H1 (cell line): Measurements from ENCODE around the gene ABHD11. TPM values are rescaled to one million over a fixed set of nuclear protein-coding genes. Genes with fewer than 3 reads are reported as not detected.
A peak's percentile ranks its signal among the peaks of the same experiment; 100 is the strongest.

ENCODE experiments used
- CTCF ChIA-PET: fragments of 300-600 bp; sonication (Branson Sonifier 250); formaldehyde crosslinking; loops from one replicate; lab custom pipeline; 2021; ENCODE audit not compliant: partially characterized antibody; lab: Charles Lee
- POLR2A ChIA-PET: fragments of 300-600 bp; sonication (Branson Sonifier 250); formaldehyde crosslinking; loops from one replicate; lab custom pipeline; 2021; ENCODE audit warnings: inconsistent platforms; ENCODE audit not compliant: partially characterized antibody; lab: Charles Lee
- DNase-seq, 2 experiments: peaks; one replicate each; pipeline versions ENCODE4 v3.0.0 to v3.0.0-alpha.2; 2010 to 2022; ENCODE audit warnings: low spot score in 2 of 2, low read depth in 1 of 2, mixed read lengths in 1 of 2
- FAIRE-seq: peaks from 2 replicates; lab custom pipeline; 2011; peaks lifted over from hg19 to GRCh38; lab: Jason Lieb, UNC
- H2AFZ ChIP-seq: 2 replicates; pipeline ENCODE4 v1.8.1; 2012; ENCODE audit warnings: low read length, inconsistent platforms
- H2AK5ac ChIP-seq: 2 replicates; pipeline ENCODE4 v1.6.1; 2013; ENCODE audit warnings: low read depth, low read length
- H2BK120ac ChIP-seq: replicated peaks from 2 replicates; pipeline ENCODE3; 2013; ENCODE audit warnings: low read depth, low read length, inconsistent platforms
- H2BK12ac ChIP-seq: 2 replicates; pipeline ENCODE4 v1.6.1; 2013; ENCODE audit warnings: low read depth, low read length
- H2BK15ac ChIP-seq: 2 replicates; pipeline ENCODE4 v1.6.1; 2013; ENCODE audit warnings: low read length
- H2BK20ac ChIP-seq: 2 replicates; pipeline ENCODE4 v1.6.1; 2013; ENCODE audit warnings: low read length
- H2BK5ac ChIP-seq: 2 replicates; pipeline ENCODE4 v1.6.1; 2013; ENCODE audit warnings: low read depth, low read length
- H3K14ac ChIP-seq: 2 replicates; pipeline ENCODE4 v1.6.1; 2013; ENCODE audit warnings: inconsistent platforms; ENCODE audit not compliant: insufficient read length
- H3K18ac ChIP-seq: 2 replicates; pipeline ENCODE4 v1.6.1; 2013; ENCODE audit warnings: low read length; ENCODE audit errors: extremely low read depth
- H3K23ac ChIP-seq: 2 replicates; pipeline ENCODE4 v1.6.1; 2013; ENCODE audit warnings: inconsistent platforms; ENCODE audit not compliant: insufficient read length
- H3K23me2 ChIP-seq: 2 replicates; pipeline ENCODE4 v1.6.1; 2013; ENCODE audit warnings: low read depth, low read length
- H3K27ac ChIP-seq: 2 replicates; pipeline ENCODE4 v1.6.1; 2011; ENCODE audit warnings: low read depth, low read length, inconsistent platforms
- H3K27me3 ChIP-seq, 4 experiments: replicated peaks in 1 of 4; 1 replicate in 1 of 4; 2 replicates in 3 of 4; pipeline versions ENCODE4 v1.6.1 to v1.8.1; 2011 to 2013; ENCODE audit warnings: low read length in 3 of 4, mild to moderate bottlenecking in 3 of 4, inconsistent platforms in 2 of 4, mixed read lengths in 2 of 4, moderate library complexity in 1 of 4; ENCODE audit not compliant: control insufficient read depth in 3 of 4, insufficient read depth in 3 of 4; ENCODE audit errors: extremely low read depth in 1 of 4
- H3K36me3 ChIP-seq, 4 experiments: 2 replicates each; pipeline versions ENCODE4 v1.6.1 to v1.8.1; 2011 to 2013; ENCODE audit warnings: mild to moderate bottlenecking in 4 of 4, low read length in 3 of 4, moderate library complexity in 2 of 4, control low read depth in 1 of 4, inconsistent platforms in 1 of 4; ENCODE audit not compliant: insufficient read depth in 4 of 4, control insufficient read depth in 2 of 4
- H3K4ac ChIP-seq: replicated peaks from 2 replicates; pipeline ENCODE3; 2013; ENCODE audit warnings: low read length, low read depth, mixed read lengths, inconsistent platforms; ENCODE audit not compliant: insufficient read length
- H3K4me1 ChIP-seq, 4 experiments: replicated peaks in 1 of 4; 1 replicate in 1 of 4; 2 replicates in 3 of 4; pipeline versions ENCODE4 v1.6.1 to v1.8.1; 2011 to 2013; ENCODE audit warnings: low read length in 3 of 4, inconsistent platforms in 2 of 4, mixed read lengths in 1 of 4; ENCODE audit not compliant: insufficient read depth in 4 of 4, control insufficient read depth in 3 of 4
- H3K4me2 ChIP-seq, 2 experiments: 2 replicates each; pipeline versions ENCODE4 v1.6.1 to v1.8.1; 2011 to 2013; ENCODE audit warnings: low read depth in 2 of 2, low read length in 2 of 2, control low read depth in 1 of 2, inconsistent platforms in 1 of 2, mild to moderate bottlenecking in 1 of 2; ENCODE audit not compliant: insufficient read depth in 1 of 2
- H3K4me3 ChIP-seq, 4 experiments: fragments of 200-600, 300-600 bp in 1 of 4; sonication (generic), shearing (Covaris generic), sonication (Bioruptor Twin) in 1 of 4; 2 replicates each; pipeline versions ENCODE4 v1.5.1 to v1.8.1; 2011 to 2016; ENCODE audit warnings: low read length in 4 of 4, low read depth in 3 of 4, control low read depth in 2 of 4, inconsistent platforms in 2 of 4, mild to moderate bottlenecking in 2 of 4, mixed read lengths in 1 of 4, moderate library complexity in 1 of 4; ENCODE audit not compliant: insufficient read depth in 2 of 4; ENCODE audit errors: extremely low read depth in 1 of 4
- H3K56ac ChIP-seq: replicated peaks from 2 replicates; pipeline ENCODE3; 2013; ENCODE audit warnings: low read depth, mild to moderate bottlenecking, mixed read lengths, low read length, inconsistent platforms; ENCODE audit not compliant: insufficient read length
- H3K79me1 ChIP-seq: 2 replicates; pipeline ENCODE4 v1.6.1; 2013; ENCODE audit warnings: low read depth, low read length, control low read depth
- H3K79me2 ChIP-seq, 2 experiments: 2 replicates each; pipeline versions ENCODE4 v1.6.1 to v1.8.1; 2012 to 2013; ENCODE audit warnings: low read length in 2 of 2, mild to moderate bottlenecking in 2 of 2, inconsistent platforms in 1 of 2; ENCODE audit not compliant: insufficient read depth in 2 of 2, control insufficient read depth in 1 of 2
- H3K9ac ChIP-seq, 4 experiments: replicated peaks in 1 of 4; 1 replicate in 1 of 4; 2 replicates in 3 of 4; pipeline versions ENCODE4 v1.6.1 to v1.8.1; 2011 to 2013; ENCODE audit warnings: low read depth in 3 of 4, low read length in 3 of 4, control low read depth in 2 of 4, mild to moderate bottlenecking in 2 of 4, moderate library complexity in 2 of 4, inconsistent platforms in 1 of 4; ENCODE audit errors: extremely low read depth in 1 of 4
- H3K9me3 ChIP-seq, 2 experiments: 2 replicates each; pipeline versions ENCODE4 v1.6.1 to v1.8.1; 2012 to 2013; ENCODE audit warnings: mild to moderate bottlenecking in 2 of 2, moderate library complexity in 2 of 2, control low read depth in 1 of 2, inconsistent platforms in 1 of 2, low read depth in 1 of 2, low read length in 1 of 2, mixed read lengths in 1 of 2; ENCODE audit not compliant: insufficient read depth in 2 of 2
- H4K20me1 ChIP-seq, 2 experiments: replicated peaks in 1 of 2; 2 replicates each; pipeline versions ENCODE3 to v1.8.1; 2011 to 2013; ENCODE audit warnings: inconsistent platforms in 2 of 2, low read length in 2 of 2, mild to moderate bottlenecking in 1 of 2; ENCODE audit not compliant: insufficient read depth in 2 of 2, control insufficient read depth in 1 of 2
- H4K5ac ChIP-seq: 2 replicates; pipeline ENCODE4 v1.6.1; 2013; ENCODE audit warnings: low read length, low read depth, mixed read lengths, inconsistent platforms; ENCODE audit not compliant: insufficient read length
- H4K8ac ChIP-seq: 2 replicates; pipeline ENCODE4 v1.8.0; 2013; ENCODE audit warnings: mild to moderate bottlenecking, moderate library complexity, low read length, inconsistent platforms; ENCODE audit not compliant: insufficient read depth; ENCODE audit errors: extremely low read depth
- H4K91ac ChIP-seq: replicated peaks from 2 replicates; pipeline ENCODE3; 2013; ENCODE audit warnings: low read length, mixed read lengths, inconsistent platforms; ENCODE audit not compliant: insufficient read length
- CBX5 ChIP-seq: fragments of 300-800, 300-1000 bp; sonication (generic); IDR thresholded peaks from 2 replicates; pipeline ENCODE4 v1.7.1; 2016; ENCODE audit warnings: antibody characterized with exemption, low read length, low read depth
- CREB1 ChIP-seq: IDR thresholded peaks from 2 replicates; pipeline ENCODE4 v1.6.1; 2012; ENCODE audit warnings: inconsistent platforms
- FOSL1 ChIP-seq: IDR thresholded peaks from 2 replicates; pipeline ENCODE4 v1.6.1; 2011; ENCODE audit warnings: mild to moderate bottlenecking, low read depth, low read length, moderate library complexity; ENCODE audit not compliant: insufficient read depth
- GABPA ChIP-seq: IDR thresholded peaks from 2 replicates; pipeline ENCODE4 v1.6.1; 2011; ENCODE audit warnings: mild to moderate bottlenecking, low read length, moderate library complexity, borderline replicate concordance; ENCODE audit not compliant: insufficient read depth
- HDAC2 ChIP-seq, 2 experiments: fragments of 300-600 bp in 1 of 2; sonication (generic) in 1 of 2; IDR thresholded peaks; 2 replicates each; pipeline ENCODE4 v1.6.1; 2011 to 2012; ENCODE audit warnings: low read depth in 2 of 2, low read length in 2 of 2, mild to moderate bottlenecking in 2 of 2, moderate library complexity in 2 of 2, borderline replicate concordance in 1 of 2, inconsistent platforms in 1 of 2
- KDM1A ChIP-seq: fragments of 200-600, 300-600 bp; sonication (generic); IDR thresholded peaks from 2 replicates; pipeline ENCODE4 v1.7.1; 2016; ENCODE audit warnings: mild to moderate bottlenecking, low read length, borderline replicate concordance
- POU5F1 ChIP-seq: IDR thresholded peaks from 2 replicates; pipeline ENCODE4 v1.6.1; 2011; ENCODE audit warnings: low read depth, mild to moderate bottlenecking, low read length, moderate library complexity
- RNF2 ChIP-seq: fragments of 200-900, 300-1000 bp; sonication (generic); IDR thresholded peaks from 2 replicates; pipeline ENCODE4 v1.7.1; 2016; ENCODE audit warnings: borderline replicate concordance, low read depth, mild to moderate bottlenecking, antibody characterized with exemption, low read length; ENCODE audit not compliant: poor library complexity, severe bottlenecking; ENCODE audit errors: missing control alignments
- TAF7 ChIP-seq: optimal IDR thresholded peaks from 2 replicates; pipeline ENCODE3; 2011; ENCODE audit warnings: low read depth, mild to moderate bottlenecking, inconsistent platforms, low read length, moderate library complexity, borderline replicate concordance
- WGBS, 2 experiments: shearing (Covaris generic) in 1 of 2; methylation state at CpG; one replicate each; pipeline versions ENCODE4 v1.1.6 to v1.1.7; 2013 to 2015; ENCODE audit warnings: low lambda C conversion rate in 2 of 2, mixed read lengths in 2 of 2, inconsistent platforms in 1 of 2, low coverage in 1 of 2, missing lambda C conversion rate in 1 of 2; ENCODE audit not compliant: insufficient replicate concordance in 2 of 2, insufficient coverage in 1 of 2, insufficient read length in 1 of 2; ENCODE audit errors: extremely low coverage in 1 of 2, missing lambda C conversion rate in 1 of 2; 5-methylcytosine and 5-hydroxymethylcytosine counted together
- polyA plus RNA-seq, 7 experiments: library from polyadenylated mRNA; depleted of rRNA in 3 of 7; stranded (reverse) in 5 of 7; unstranded in 2 of 7; fragments of >200 nt in 5 of 7; fragments of 200-250 nt in 2 of 7; gene quantifications; 1 replicate in 5 of 7; 2 replicates in 1 of 7; 4 replicates in 1 of 7; pipeline versions ENCODE4 v1.2.1 to v1.2.3, GENCODE V29; 2011 to 2013; ENCODE audit warnings: missing spikeins in 2 of 7, mixed read lengths in 2 of 7
- total RNA-seq: library from RNA; stranded (reverse); fragmentation: NEBNext Ultra II Directional; extraction: Animal tissue kit (Norgen Biotek cat#: 25700); gene quantifications from 2 replicates; pipeline ENCODE4 v1.2.1, GENCODE V29; 2021

Gene ABHD11
- total and polyA plus RNA-seq, 2 of the 8 experiments (the other 6 are each of a cell fraction or from before 2014, with no cell fraction given), result 19.8 to 42.2 TPM

- Histone ChIP-seq H3K79me1 (no peaks in the 10 kb centered on the region), H3K23ac (no peak overlapping the region), H3K14ac (no peak overlapping the region), H3K4ac (no peak overlapping the region), H3K9me3 (no peaks in the 10 kb centered on the region), H3K18ac (no peak overlapping the region), H3K4me1 (peaks cover 0 to 19% (median 15%) of the 10 kb centered on the region in 4 experiments; a peak in 6 of 7 replicates), H4K8ac (no peak overlapping the region; the same call in 1 of the 2 replicates), H4K91ac (no peak overlapping the region), H3K9ac (no peak overlapping the region), H3K79me2 (no peaks in the 10 kb centered on the region), H2BK5ac (no peak overlapping the region), H2BK15ac (no peak overlapping the region), H2BK12ac (0 out of 2 replicates have a peak overlapping the region, but pooled peaks have one; percentile 1), H3K27ac (no peak overlapping the region), H3K23me2 (peaks cover 2% of the 10 kb centered on the region; the same call in 1 of the 2 replicates), H2AFZ (no peak overlapping the region), H4K20me1 (peaks cover 6 to 18% of the 10 kb centered on the region in 2 experiments), H3K27me3 (no peaks in the 10 kb centered on the region; a peak in 1 of 7 replicates), H3K56ac (no peak overlapping the region), H2AK5ac (no peak overlapping the region), H2BK120ac (no peak overlapping the region), H3K4me2 (no peak overlapping the region), H3K4me3 (no peak overlapping the region), H4K5ac (no peak overlapping the region), H3K36me3 (peaks cover 4 to 19% (median 10%) of the 10 kb centered on the region in 4 experiments; a peak in 5 of 8 replicates), H2BK20ac (no peak overlapping the region)
- DNase-seq, result peak; percentile 53 to 92
- peak; percentile 36 for FAIRE-seq
- 67% methylated on average over 12 of the region's 13 CpGs; no CpG with 5 or more reads in 1 of the 2 experiments for WGBS, 2 experiments
- ChIA-PET CTCF (interaction anchor here (0.6 to 9.7 kb wide), 39 partner anchors 9 to 153 kb away, joined by 3 to 130 read pairs (median 4); partner anchors contain the start of gene STX1A), POLR2A (interaction anchor here (0.6 to 4.9 kb wide), 7 partner anchors 10 to 201 kb away, joined by 3 to 37 read pairs (median 4); no protein-coding TSS in a partner anchor)
- no peak for TF ChIP-seq POU5F1
- TF ChIP-seq RNF2, result no peak
- TF ChIP-seq HDAC2 (IDR thresholded peaks at IDR 0.05; ENCODE audit: borderline replicate concordance in 1 of 2, low read depth in 2 of 2, low read length in 2 of 2), result 0 out of 4 replicates have a peak, but pooled peaks of 1 of the 2 experiments have one; percentile 35
- no peak for TF ChIP-seq TAF7
- no peak for TF ChIP-seq FOSL1
- TF ChIP-seq CREB1, result peak; percentile 67
- TF ChIP-seq GABPA, result no peak
- TF ChIP-seq KDM1A, result peak; percentile 93
- no peak for TF ChIP-seq CBX5
These were observed 37.1 kb downstream of the ABHD11 start for GRCh38 chr7:73701357-73701995.
